ENCODE data around the gene E4F1. TPM values are rescaled to one million over a fixed set of nuclear protein-coding genes. Genes with fewer than 3 reads are reported as not detected.
A peak's percentile ranks its signal among the peaks of the same experiment; 100 is the strongest.

E4F1 gene
- total RNA-seq, 2 donors from 2014 or later, result 24.5 to 29.6 TPM

- H3K27ac Mint-ChIP-seq, result no peak overlapping the region
- H3K36me3 Mint-ChIP-seq (ENCODE audit: low read depth), result peaks cover 6% of the 10 kb centered on the region
- WGBS, 2 experiments (ENCODE audit: insufficient coverage in 1 of 2, insufficient read length in 1 of 2), result 88 to 92% methylated on average over 17 to 26 of the region's 26 CpGs
- no peaks in the 10 kb centered on the region for H3K27me3 ChIP-seq (ENCODE audit: control insufficient read depth, insufficient read depth, low read length, poor library complexity, severe bottlenecking)
- H3K4me3 Mint-ChIP-seq, result no peak overlapping the region
- H3K4me1 ChIP-seq (ENCODE audit: control insufficient read depth, insufficient read depth, low read length), result no peaks in the 10 kb centered on the region
- no peak overlapping the region for H3K9ac ChIP-seq (ENCODE audit: extremely low read depth, low read length, poor library complexity, severe bottlenecking)
- no peaks in the 10 kb centered on the region for H3K9me3 ChIP-seq (ENCODE audit: control insufficient read depth, low read length)
- H3K27ac ChIP-seq (ENCODE audit: low read depth, low read length), result no peak overlapping the region
- peak; percentile 43 for DNase-seq
- H3K4me3 ChIP-seq (ENCODE audit: low read length), result no peak overlapping the region
- TF ChIP-seq, protein P1, sequence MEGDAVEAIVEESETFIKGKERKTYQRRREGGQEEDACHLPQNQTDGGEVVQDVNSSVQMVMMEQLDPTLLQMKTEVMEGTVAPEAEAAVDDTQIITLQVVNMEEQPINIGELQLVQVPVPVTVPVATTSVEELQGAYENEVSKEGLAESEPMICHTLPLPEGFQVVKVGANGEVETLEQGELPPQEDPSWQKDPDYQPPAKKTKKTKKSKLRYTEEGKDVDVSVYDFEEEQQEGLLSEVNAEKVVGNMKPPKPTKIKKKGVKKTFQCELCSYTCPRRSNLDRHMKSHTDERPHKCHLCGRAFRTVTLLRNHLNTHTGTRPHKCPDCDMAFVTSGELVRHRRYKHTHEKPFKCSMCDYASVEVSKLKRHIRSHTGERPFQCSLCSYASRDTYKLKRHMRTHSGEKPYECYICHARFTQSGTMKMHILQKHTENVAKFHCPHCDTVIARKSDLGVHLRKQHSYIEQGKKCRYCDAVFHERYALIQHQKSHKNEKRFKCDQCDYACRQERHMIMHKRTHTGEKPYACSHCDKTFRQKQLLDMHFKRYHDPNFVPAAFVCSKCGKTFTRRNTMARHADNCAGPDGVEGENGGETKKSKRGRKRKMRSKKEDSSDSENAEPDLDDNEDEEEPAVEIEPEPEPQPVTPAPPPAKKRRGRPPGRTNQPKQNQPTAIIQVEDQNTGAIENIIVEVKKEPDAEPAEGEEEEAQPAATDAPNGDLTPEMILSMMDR (conservative IDR thresholded peaks at IDR 0.05), result no peak
- H3K9me3 Mint-ChIP-seq, result no peaks in the 10 kb centered on the region
- no peaks in the 10 kb centered on the region for H3K4me1 Mint-ChIP-seq
- H3K36me3 ChIP-seq (ENCODE audit: control insufficient read depth, insufficient read depth, low read length), result no peaks in the 10 kb centered on the region
- H3K27me3 Mint-ChIP-seq (ENCODE audit: insufficient read depth), result peaks cover 2% of the 10 kb centered on the region
Measured at GRCh38 chr16:2276368-2277195, 53.2 kb downstream of the E4F1 start.

DNA sequence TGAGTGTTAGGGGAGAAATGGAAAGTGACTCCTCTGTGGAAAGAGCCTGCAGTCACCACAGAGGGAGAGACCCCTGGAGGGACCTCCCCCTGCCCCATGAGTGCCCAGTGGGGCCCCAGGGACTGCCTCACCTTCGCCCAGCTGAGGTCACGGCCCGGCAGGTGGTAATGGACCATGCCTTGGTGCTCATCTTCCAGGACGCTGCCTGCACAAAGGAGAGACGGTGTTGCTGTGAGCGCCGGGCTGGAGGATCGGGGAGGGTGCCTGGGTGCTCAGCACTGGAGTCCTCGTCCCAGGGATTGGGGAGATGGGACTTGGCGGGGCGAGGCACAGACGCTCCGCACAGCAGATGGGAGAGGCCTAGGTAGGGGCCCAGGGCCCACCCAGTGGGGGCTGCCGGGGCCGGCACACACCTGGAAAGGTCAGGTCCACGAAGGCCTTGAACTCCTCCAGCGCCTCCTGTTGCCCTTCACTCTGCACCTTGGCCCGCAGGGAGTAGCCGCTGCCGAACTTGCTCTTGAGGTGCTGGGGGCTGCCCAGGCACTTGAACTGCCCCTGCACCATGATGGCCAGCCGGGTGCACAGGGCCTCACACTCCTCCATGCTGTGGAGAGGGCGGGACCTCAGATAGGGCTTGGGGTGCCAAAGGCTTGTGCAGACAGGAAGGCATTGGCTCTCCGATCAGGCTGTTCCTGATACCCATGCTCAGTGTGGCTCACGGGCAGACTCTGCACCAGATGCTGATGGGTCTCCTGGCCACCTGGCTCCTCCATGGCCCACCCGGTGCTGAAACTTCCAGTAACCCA, 54.3 kb downstream of the E4F1 start:
- H3K9ac ChIP-seq (ENCODE audit: extremely low read depth, low read length, poor library complexity, severe bottlenecking), result no peak overlapping the region
- H3K27me3 ChIP-seq (ENCODE audit: control insufficient read depth, insufficient read depth, low read length, poor library complexity, severe bottlenecking), result no peaks in the 10 kb centered on the region
- H3K4me1 ChIP-seq (ENCODE audit: control insufficient read depth, insufficient read depth, low read length), result no peaks in the 10 kb centered on the region
- H3K36me3 ChIP-seq (ENCODE audit: control insufficient read depth, insufficient read depth, low read length), result no peaks in the 10 kb centered on the region
- no peak overlapping the region for H3K27ac ChIP-seq (ENCODE audit: low read depth, low read length)
- Mint-ChIP-seq H3K9me3 (no peaks in the 10 kb centered on the region), H3K27me3 (ENCODE audit: insufficient read depth) (peaks cover 2% of the 10 kb centered on the region), H3K36me3 (ENCODE audit: low read depth) (peaks cover 5% of the 10 kb centered on the region), H3K4me3 (no peak overlapping the region), H3K27ac (no peak overlapping the region), H3K4me1 (no peaks in the 10 kb centered on the region)
- H3K4me3 ChIP-seq (ENCODE audit: low read length), result no peak overlapping the region
- WGBS, 2 experiments (ENCODE audit: insufficient coverage in 1 of 2, insufficient read length in 1 of 2), result 93 to 95% methylated on average over 10 to 25 of the region's 25 CpGs
- H3K9me3 ChIP-seq (ENCODE audit: control insufficient read depth, low read length), result no peaks in the 10 kb centered on the region
- DNase-seq, result no peak
- TF ChIP-seq, protein P1 (conservative IDR thresholded peaks at IDR 0.05), result no peak

DNA sequence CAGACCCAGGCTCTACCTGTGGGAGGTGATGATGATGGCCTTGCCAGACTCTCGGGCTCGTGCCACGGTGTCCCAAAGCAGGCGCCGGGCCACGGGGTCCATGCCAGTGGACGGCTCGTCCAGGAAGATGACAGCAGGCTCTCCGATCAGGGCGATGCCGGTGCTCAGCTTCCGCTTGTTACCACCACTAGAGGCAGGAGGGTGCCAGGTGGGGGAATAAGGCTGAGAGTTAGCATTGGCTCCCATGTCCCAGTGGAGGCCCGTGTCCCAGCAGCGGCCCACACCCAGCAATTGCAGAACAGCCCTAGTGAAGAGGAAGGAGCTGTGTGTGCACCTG, 54.8 kb downstream of the E4F1 start:
- Histone ChIP-seq H3K9ac (ENCODE audit: extremely low read depth, low read length, poor library complexity, severe bottlenecking) (no peak overlapping the region), H3K4me3 (ENCODE audit: low read length) (no peak overlapping the region), H3K4me1 (ENCODE audit: control insufficient read depth, insufficient read depth, low read length) (no peaks in the 10 kb centered on the region), H3K27me3 (ENCODE audit: control insufficient read depth, insufficient read depth, low read length, poor library complexity, severe bottlenecking) (no peaks in the 10 kb centered on the region), H3K36me3 (ENCODE audit: control insufficient read depth, insufficient read depth, low read length) (no peaks in the 10 kb centered on the region), H3K9me3 (ENCODE audit: control insufficient read depth, low read length) (no peaks in the 10 kb centered on the region), H3K27ac (ENCODE audit: low read depth, low read length) (no peak overlapping the region)
- 89% methylated on average over 11 to 14 of the region's 14 CpGs for WGBS, 2 experiments (ENCODE audit: insufficient coverage in 1 of 2, insufficient read length in 1 of 2)
- H3K9me3 Mint-ChIP-seq, result no peaks in the 10 kb centered on the region
- no peaks in the 10 kb centered on the region for H3K4me1 Mint-ChIP-seq
- H3K4me3 Mint-ChIP-seq, result no peak overlapping the region
- TF ChIP-seq, protein P1 (conservative IDR thresholded peaks at IDR 0.05), result peak; percentile 65
- no peak overlapping the region for H3K27ac Mint-ChIP-seq
- peak; percentile 77 for DNase-seq
- H3K27me3 Mint-ChIP-seq (ENCODE audit: insufficient read depth), result peaks cover 2% of the 10 kb centered on the region
- peaks cover 2% of the 10 kb centered on the region for H3K36me3 Mint-ChIP-seq (ENCODE audit: low read depth)

Data from endodermal cell (in vitro differentiated cells).